ENCODE results near the gene CAMK2D. TPM values are rescaled to one million over a fixed set of nuclear protein-coding genes. Genes with fewer than 3 reads are reported as not detected.

The CAMK2D gene
- polyA plus RNA-seq, 2 of the 4 experiments (the other 2 are of a cell fraction): 19.1 to 59.9 TPM

GRCh38 chr4:113699772-113700171 lies 61.8 kb downstream of the CAMK2D start:
- WGBS (ENCODE audit: missing lambda C conversion rate): 71% methylated on average over 2 of the region's 2 CpGs
- no peaks in the 10 kb centered on the region for H3K9me3 ChIP-seq
- H3K4me1 ChIP-seq: peaks cover 59% of the 10 kb centered on the region
- TF ChIP-seq CHD4 (IDR thresholded peaks at IDR 0.05; ENCODE audit: borderline replicate concordance) (no peak), FOSL2 (IDR thresholded peaks at IDR 0.05) (no peak), FOSL2 (CRISPR knock-in tag; IDR thresholded peaks at IDR 0.05) (peak; percentile 24; the same call in 1 of the 2 replicates), PHF8 (IDR thresholded peaks at IDR 0.05; ENCODE audit: borderline replicate concordance, low read depth) (no peak)
- peak overlapping the region; percentile 52; the same call in 1 of the 3 replicates for H3K4me2 ChIP-seq
- ChIA-PET CTCF (interaction anchor here (1.2 kb wide), 1 partner anchor 10 kb away, joined by 3 read pairs; no protein-coding TSS in a partner anchor), POLR2A (no interaction called here)
- no peak overlapping the region for H3K27ac ChIP-seq
- H3K4me3 ChIP-seq: no peak overlapping the region
- ATAC-seq (no peak), DNase-seq (ENCODE audit: low read depth in 1 of 2, low spot score in 1 of 2) (no peak), FAIRE-seq (no peak)

GRCh38 chr4:113697429-113697828 lies 64.1 kb downstream of the CAMK2D start:
- CTCF ChIA-PET: no interaction called here
- no peak for ATAC-seq
- FAIRE-seq: no peak
- WGBS (ENCODE audit: missing lambda C conversion rate): 70% methylated on average over 2 of the region's 2 CpGs
- TF ChIP-seq BCL3 (IDR thresholded peaks at IDR 0.05) (no peak), HEYL (CRISPR knock-in tag; IDR thresholded peaks at IDR 0.05) (no peak), MAX (IDR thresholded peaks at IDR 0.05) (no peak), E2F6 (IDR thresholded peaks at IDR 0.05; ENCODE audit: borderline replicate concordance, low read depth) (no peak), HOXB5 (CRISPR knock-in tag; IDR thresholded peaks at IDR 0.05) (no peak)
- no peak overlapping the region for H3K27ac ChIP-seq
- H3K4me3 ChIP-seq: no peak overlapping the region
- peaks cover 72% of the 10 kb centered on the region for H3K4me1 ChIP-seq
- no peaks in the 10 kb centered on the region for H3K9me3 ChIP-seq
- peak overlapping the region; percentile 27; the same call in 2 of the 3 replicates for H3K4me2 ChIP-seq
- DNase-seq (ENCODE audit: low read depth in 1 of 2, low spot score in 1 of 2): no peak
- POLR2A ChIA-PET: no interaction called here

- Histone ChIP-seq H3K4me1 (peaks cover 57% of the 10 kb centered on the region), H3K9me3 (no peaks in the 10 kb centered on the region), H3K4me2 (peak overlapping the region; percentile 76; the same call in 2 of the 3 replicates), H3K27ac (no peak overlapping the region), H3K4me3 (no peak overlapping the region)
- DNase-seq (ENCODE audit: low read depth in 1 of 2, low spot score in 1 of 2): no peak
- TF ChIP-seq FOSL2 (IDR thresholded peaks at IDR 0.05): no peak
- no peak for TF ChIP-seq FOSL2 (CRISPR knock-in tag; IDR thresholded peaks at IDR 0.05)
- no peak for TF ChIP-seq NPAS2 (CRISPR knock-in tag; IDR thresholded peaks at IDR 0.05; ENCODE audit: borderline replicate concordance)
- TF ChIP-seq CBX8 (IDR thresholded peaks at IDR 0.05): no peak
- no peak for TF ChIP-seq BHLHE40 (IDR thresholded peaks at IDR 0.05; ENCODE audit: low read depth, low read length)
- TF ChIP-seq EHMT2 (IDR thresholded peaks at IDR 0.05; ENCODE audit: low read depth): no peak
- TF ChIP-seq RNF2 (IDR thresholded peaks at IDR 0.05; ENCODE audit: borderline replicate concordance, low read depth): no peak
- WGBS (ENCODE audit: missing lambda C conversion rate): 77% methylated on average over 3 of the region's 3 CpGs
- FAIRE-seq: no peak
- POLR2A ChIA-PET: no interaction called here
- CTCF ChIA-PET: interaction anchor here (2.0 kb wide), 1 partner anchor 11 kb away, joined by 7 read pairs; no protein-coding TSS in a partner anchor
- ATAC-seq: peak in 1 of 2 experiments; percentile 73; a peak in 3 of 6 replicates
These were observed 66.0 kb downstream of the CAMK2D start for GRCh38 chr4:113695328-113696169.

GRCh38 chr4:113694008-113694407 lies 67.5 kb downstream of the CAMK2D start:
- Histone ChIP-seq H3K9me3 (no peaks in the 10 kb centered on the region), H3K4me2 (peak overlapping the region; percentile 76), H3K4me3 (no peak overlapping the region), H3K4me1 (peaks cover 45% of the 10 kb centered on the region), H3K27ac (peak overlapping the region in 1 of 2 experiments; percentile 21; a peak in 1 of 6 replicates)
- ChIA-PET CTCF (interaction anchor here (0.9 kb wide), 1 partner anchor 112 kb away, joined by 3 read pairs; no protein-coding TSS in a partner anchor), POLR2A (no interaction called here)
- WGBS (ENCODE audit: missing lambda C conversion rate): 69% methylated on average over 2 of the region's 2 CpGs
- ATAC-seq: no peak
- FAIRE-seq: no peak
- TF ChIP-seq MAX (IDR thresholded peaks at IDR 0.05) (no peak), RARB (CRISPR knock-in tag; IDR thresholded peaks at IDR 0.05) (no peak), ATOH8 (CRISPR knock-in tag; IDR thresholded peaks at IDR 0.05; ENCODE audit: low read depth) (no peak), GATA3 (IDR thresholded peaks at IDR 0.05; ENCODE audit: borderline replicate concordance) (no peak), HOXB13 (CRISPR knock-in tag; IDR thresholded peaks at IDR 0.05; ENCODE audit: low read depth) (no peak)
- no peak for DNase-seq (ENCODE audit: low read depth in 1 of 2, low spot score in 1 of 2)

All from A549 (cell line).